ENCODE results near the gene FAM32A.

Gene FAM32A

GRCh38 chr19:16191216-16191908 lies 6.2 kb downstream of the FAM32A start:
- peaks cover 41% of the 10 kb centered on the region in 2 donors for H3K36me3 ChIP-seq (ENCODE audit: control insufficient read depth in 1 of 2, insufficient read depth in 2 of 2, low read length in 2 of 2)
- no peak overlapping the region for H3K27ac ChIP-seq (ENCODE audit: low read length)
- no peaks in the 10 kb centered on the region for H3K9me3 ChIP-seq (ENCODE audit: control insufficient read depth in 1 of 2, low read length in 2 of 2)
- no peak overlapping the region for H3K4me3 ChIP-seq (ENCODE audit: low read depth in 1 of 2, low read length in 2 of 2)
- no peaks in the 10 kb centered on the region for H3K27me3 ChIP-seq (ENCODE audit: low read depth, low read length)
- peaks cover 0 to 18% of the 10 kb centered on the region in 2 donors for H3K4me1 ChIP-seq (ENCODE audit: control insufficient read depth in 1 of 2, insufficient read depth in 2 of 2, low read length in 2 of 2)

GRCh38 chr19:16193466-16193865 lies 8.3 kb downstream of the FAM32A start:
- no peak overlapping the region for H3K27ac ChIP-seq (ENCODE audit: low read length)
- H3K4me3 ChIP-seq (ENCODE audit: low read depth in 1 of 2, low read length in 2 of 2), result no peak overlapping the region
- no peaks in the 10 kb centered on the region for H3K9me3 ChIP-seq (ENCODE audit: control insufficient read depth in 1 of 2, low read length in 2 of 2)
- peaks cover 0 to 10% of the 10 kb centered on the region in 2 donors for H3K4me1 ChIP-seq (ENCODE audit: control insufficient read depth in 1 of 2, insufficient read depth in 2 of 2, low read length in 2 of 2)
- peaks cover 30 to 34% of the 10 kb centered on the region in 2 donors for H3K36me3 ChIP-seq (ENCODE audit: control insufficient read depth in 1 of 2, insufficient read depth in 2 of 2, low read length in 2 of 2)
- H3K27me3 ChIP-seq (ENCODE audit: low read depth, low read length), result no peaks in the 10 kb centered on the region

- peak overlapping the region; percentile 50 for H3K27ac ChIP-seq (ENCODE audit: low read length)
- H3K4me3 ChIP-seq (ENCODE audit: low read depth in 1 of 2, low read length in 2 of 2), result peak overlapping the region; percentile 93 to 98
- H3K27me3 ChIP-seq (ENCODE audit: low read depth, low read length), result no peaks in the 10 kb centered on the region
- H3K36me3 ChIP-seq (ENCODE audit: control insufficient read depth in 1 of 2, insufficient read depth in 2 of 2, low read length in 2 of 2), result peaks cover 1 to 8% of the 10 kb centered on the region in 2 donors
- peaks cover 12 to 32% of the 10 kb centered on the region in 2 donors for H3K4me1 ChIP-seq (ENCODE audit: control insufficient read depth in 1 of 2, insufficient read depth in 2 of 2, low read length in 2 of 2)
- no peaks in the 10 kb centered on the region for H3K9me3 ChIP-seq (ENCODE audit: control insufficient read depth in 1 of 2, low read length in 2 of 2)
Observed at GRCh38 chr19:16197188-16197621, 12.0 kb downstream of the FAM32A start.

GRCh38 chr19:16197622-16198369 lies 12.6 kb downstream of the FAM32A start, which contains the start of gene AP1M1:
AP1M1 (plus strand) TSS chr19:16197911; CDS start chr19:16198027, 116 bp downstream.
- peaks cover 12 to 32% of the 10 kb centered on the region in 2 donors for H3K4me1 ChIP-seq (ENCODE audit: control insufficient read depth in 1 of 2, insufficient read depth in 2 of 2, low read length in 2 of 2)
- no peaks in the 10 kb centered on the region for H3K9me3 ChIP-seq (ENCODE audit: control insufficient read depth in 1 of 2, low read length in 2 of 2)
- peak within 1 kb of the TSS; percentile 93 to 98 for H3K4me3 ChIP-seq (ENCODE audit: low read depth in 1 of 2, low read length in 2 of 2)
- peak within 1 kb of the TSS; percentile 50 for H3K27ac ChIP-seq (ENCODE audit: low read length)
- no peaks in the 10 kb centered on the region for H3K27me3 ChIP-seq (ENCODE audit: low read depth, low read length)
- H3K36me3 ChIP-seq (ENCODE audit: control insufficient read depth in 1 of 2, insufficient read depth in 2 of 2, low read length in 2 of 2), result peaks cover 0 to 11% of the 10 kb centered on the region in 2 donors

- Histone ChIP-seq H3K27ac (ENCODE audit: low read length) (peak overlapping the region; percentile 50), H3K9me3 (ENCODE audit: control insufficient read depth in 1 of 2, low read length in 2 of 2) (no peaks in the 10 kb centered on the region), H3K4me1 (ENCODE audit: control insufficient read depth in 1 of 2, insufficient read depth in 2 of 2, low read length in 2 of 2) (peaks cover 12 to 32% of the 10 kb centered on the region in 2 donors), H3K4me3 (ENCODE audit: low read depth in 1 of 2, low read length in 2 of 2) (peak overlapping the region; percentile 93 to 98), H3K27me3 (ENCODE audit: low read depth, low read length) (no peaks in the 10 kb centered on the region), H3K36me3 (ENCODE audit: control insufficient read depth in 1 of 2, insufficient read depth in 2 of 2, low read length in 2 of 2) (peaks cover 3 to 16% of the 10 kb centered on the region in 2 donors)
Observed at GRCh38 chr19:16198370-16198651, 13.1 kb downstream of the FAM32A start.

GRCh38 chr19:16199275-16199932 lies 14.2 kb downstream of the FAM32A start:
- Histone ChIP-seq H3K27me3 (ENCODE audit: low read depth, low read length) (no peaks in the 10 kb centered on the region), H3K9me3 (ENCODE audit: control insufficient read depth in 1 of 2, low read length in 2 of 2) (no peaks in the 10 kb centered on the region), H3K4me1 (ENCODE audit: control insufficient read depth in 1 of 2, insufficient read depth in 2 of 2, low read length in 2 of 2) (peaks cover 12 to 32% of the 10 kb centered on the region in 2 donors), H3K36me3 (ENCODE audit: control insufficient read depth in 1 of 2, insufficient read depth in 2 of 2, low read length in 2 of 2) (peaks cover 14 to 26% of the 10 kb centered on the region in 2 donors), H3K27ac (ENCODE audit: low read length) (no peak overlapping the region), H3K4me3 (ENCODE audit: low read depth in 1 of 2, low read length in 2 of 2) (peak overlapping the region in 1 of 2 donors; percentile 98)

GRCh38 chr19:16200038-16201010 lies 15.1 kb downstream of the FAM32A start:
- H3K27ac ChIP-seq (ENCODE audit: low read length), result no peak overlapping the region
- no peak overlapping the region for H3K4me3 ChIP-seq (ENCODE audit: low read depth in 1 of 2, low read length in 2 of 2)

GRCh38 chr19:16201011-16201391 lies 15.8 kb downstream of the FAM32A start:
- Histone ChIP-seq H3K4me1 (ENCODE audit: control insufficient read depth in 1 of 2, insufficient read depth in 2 of 2, low read length in 2 of 2) (peaks cover 12 to 42% of the 10 kb centered on the region in 2 donors), H3K4me3 (ENCODE audit: low read depth in 1 of 2, low read length in 2 of 2) (no peak overlapping the region), H3K27ac (ENCODE audit: low read length) (no peak overlapping the region), H3K9me3 (ENCODE audit: control insufficient read depth in 1 of 2, low read length in 2 of 2) (no peaks in the 10 kb centered on the region), H3K36me3 (ENCODE audit: control insufficient read depth in 1 of 2, insufficient read depth in 2 of 2, low read length in 2 of 2) (peaks cover 16 to 39% of the 10 kb centered on the region in 2 donors), H3K27me3 (ENCODE audit: low read depth, low read length) (no peaks in the 10 kb centered on the region)

More at GRCh38 chr19:16200038-16201010, 15.1 kb downstream of the FAM32A start:
- Histone ChIP-seq H3K4me1 (ENCODE audit: control insufficient read depth in 1 of 2, insufficient read depth in 2 of 2, low read length in 2 of 2) (peaks cover 12 to 35% of the 10 kb centered on the region in 2 donors), H3K9me3 (ENCODE audit: control insufficient read depth in 1 of 2, low read length in 2 of 2) (no peaks in the 10 kb centered on the region), H3K36me3 (ENCODE audit: control insufficient read depth in 1 of 2, insufficient read depth in 2 of 2, low read length in 2 of 2) (peaks cover 16 to 33% of the 10 kb centered on the region in 2 donors), H3K27me3 (ENCODE audit: low read depth, low read length) (no peaks in the 10 kb centered on the region)

GRCh38 chr19:16202320-16203255 lies 17.4 kb downstream of the FAM32A start:
- Histone ChIP-seq H3K27ac (ENCODE audit: low read length) (no peak overlapping the region), H3K9me3 (ENCODE audit: control insufficient read depth in 1 of 2, low read length in 2 of 2) (no peaks in the 10 kb centered on the region), H3K36me3 (ENCODE audit: control insufficient read depth in 1 of 2, insufficient read depth in 2 of 2, low read length in 2 of 2) (peaks cover 21 to 53% of the 10 kb centered on the region in 2 donors), H3K4me1 (ENCODE audit: control insufficient read depth in 1 of 2, insufficient read depth in 2 of 2, low read length in 2 of 2) (peaks cover 12 to 36% of the 10 kb centered on the region in 2 donors), H3K27me3 (ENCODE audit: low read depth, low read length) (no peaks in the 10 kb centered on the region), H3K4me3 (ENCODE audit: low read depth in 1 of 2, low read length in 2 of 2) (no peak overlapping the region)
